Measurements from ENCODE around the gene COL25A1.

Gene COL25A1

GRCh38 chr4:109209647-109210046 is 92.8 kb downstream of the COL25A1 start:
- Histone ChIP-seq H3K4me3 (ENCODE audit: low read depth, low read length) (no peak overlapping the region), H3K36me3 (ENCODE audit: control insufficient read depth, insufficient read depth, low read length) (no peaks in the 10 kb centered on the region), H3K9ac (ENCODE audit: low read depth, low read length) (no peak overlapping the region), H3K9me3 (ENCODE audit: control insufficient read depth, insufficient read depth, low read length) (no peaks in the 10 kb centered on the region), H3K4me1 (ENCODE audit: control insufficient read depth, insufficient read depth, low read length) (no peaks in the 10 kb centered on the region), H3K27me3 (ENCODE audit: control insufficient read depth, insufficient read depth, low read length) (no peaks in the 10 kb centered on the region)

- no peaks in the 10 kb centered on the region for H3K27me3 ChIP-seq (ENCODE audit: control insufficient read depth, insufficient read depth, low read length)
- no peak overlapping the region for H3K4me3 ChIP-seq (ENCODE audit: low read depth, low read length)
- no peaks in the 10 kb centered on the region for H3K4me1 ChIP-seq (ENCODE audit: control insufficient read depth, insufficient read depth, low read length)
- H3K36me3 ChIP-seq (ENCODE audit: control insufficient read depth, insufficient read depth, low read length) = no peaks in the 10 kb centered on the region
- H3K9me3 ChIP-seq (ENCODE audit: control insufficient read depth, insufficient read depth, low read length) = no peaks in the 10 kb centered on the region
- no peak overlapping the region for H3K9ac ChIP-seq (ENCODE audit: low read depth, low read length)
Observed at GRCh38 chr4:109207898-109208297, 94.6 kb downstream of the COL25A1 start.

GRCh38 chr4:109207061-109207460 is 95.4 kb downstream of the COL25A1 start:
- Histone ChIP-seq H3K4me3 (ENCODE audit: low read depth, low read length) (no peak overlapping the region), H3K9me3 (ENCODE audit: control insufficient read depth, insufficient read depth, low read length) (no peaks in the 10 kb centered on the region), H3K27me3 (ENCODE audit: control insufficient read depth, insufficient read depth, low read length) (no peaks in the 10 kb centered on the region), H3K9ac (ENCODE audit: low read depth, low read length) (no peak overlapping the region), H3K4me1 (ENCODE audit: control insufficient read depth, insufficient read depth, low read length) (no peaks in the 10 kb centered on the region), H3K36me3 (ENCODE audit: control insufficient read depth, insufficient read depth, low read length) (no peaks in the 10 kb centered on the region)

GRCh38 chr4:109206620-109207019 is 95.8 kb downstream of the COL25A1 start:
- no peak overlapping the region for H3K9ac ChIP-seq (ENCODE audit: low read depth, low read length)
- H3K27me3 ChIP-seq (ENCODE audit: control insufficient read depth, insufficient read depth, low read length) = no peaks in the 10 kb centered on the region
- no peaks in the 10 kb centered on the region for H3K36me3 ChIP-seq (ENCODE audit: control insufficient read depth, insufficient read depth, low read length)
- no peaks in the 10 kb centered on the region for H3K9me3 ChIP-seq (ENCODE audit: control insufficient read depth, insufficient read depth, low read length)
- H3K4me1 ChIP-seq (ENCODE audit: control insufficient read depth, insufficient read depth, low read length) = no peaks in the 10 kb centered on the region
- H3K4me3 ChIP-seq (ENCODE audit: low read depth, low read length) = no peak overlapping the region

GRCh38 chr4:109205186-109205585 is 97.3 kb downstream of the COL25A1 start:
- H3K4me3 ChIP-seq (ENCODE audit: low read depth, low read length) = no peak overlapping the region
- H3K36me3 ChIP-seq (ENCODE audit: control insufficient read depth, insufficient read depth, low read length) = no peaks in the 10 kb centered on the region
- H3K9me3 ChIP-seq (ENCODE audit: control insufficient read depth, insufficient read depth, low read length) = no peaks in the 10 kb centered on the region
- H3K27me3 ChIP-seq (ENCODE audit: control insufficient read depth, insufficient read depth, low read length) = no peaks in the 10 kb centered on the region
- H3K9ac ChIP-seq (ENCODE audit: low read depth, low read length) = no peak overlapping the region
- no peaks in the 10 kb centered on the region for H3K4me1 ChIP-seq (ENCODE audit: control insufficient read depth, insufficient read depth, low read length)

- Histone ChIP-seq H3K36me3 (ENCODE audit: control insufficient read depth, insufficient read depth, low read length) (no peaks in the 10 kb centered on the region), H3K9me3 (ENCODE audit: control insufficient read depth, insufficient read depth, low read length) (no peaks in the 10 kb centered on the region), H3K4me3 (ENCODE audit: low read depth, low read length) (no peak overlapping the region), H3K27me3 (ENCODE audit: control insufficient read depth, insufficient read depth, low read length) (no peaks in the 10 kb centered on the region), H3K9ac (ENCODE audit: low read depth, low read length) (no peak overlapping the region), H3K4me1 (ENCODE audit: control insufficient read depth, insufficient read depth, low read length) (no peaks in the 10 kb centered on the region)
Observed at GRCh38 chr4:109199585-109199984, 102.9 kb downstream of the COL25A1 start.

GRCh38 chr4:109195646-109196045 is 106.8 kb downstream of the COL25A1 start:
- Histone ChIP-seq H3K9ac (ENCODE audit: low read depth, low read length) (no peak overlapping the region), H3K4me3 (ENCODE audit: low read depth, low read length) (no peak overlapping the region), H3K27me3 (ENCODE audit: control insufficient read depth, insufficient read depth, low read length) (no peaks in the 10 kb centered on the region), H3K4me1 (ENCODE audit: control insufficient read depth, insufficient read depth, low read length) (no peaks in the 10 kb centered on the region), H3K9me3 (ENCODE audit: control insufficient read depth, insufficient read depth, low read length) (no peaks in the 10 kb centered on the region), H3K36me3 (ENCODE audit: control insufficient read depth, insufficient read depth, low read length) (no peaks in the 10 kb centered on the region)

GRCh38 chr4:109191216-109191615 is 111.2 kb downstream of the COL25A1 start:
- Histone ChIP-seq H3K9ac (ENCODE audit: low read depth, low read length) (no peak overlapping the region), H3K36me3 (ENCODE audit: control insufficient read depth, insufficient read depth, low read length) (no peaks in the 10 kb centered on the region), H3K4me1 (ENCODE audit: control insufficient read depth, insufficient read depth, low read length) (peaks cover 3% of the 10 kb centered on the region), H3K4me3 (ENCODE audit: low read depth, low read length) (no peak overlapping the region), H3K9me3 (ENCODE audit: control insufficient read depth, insufficient read depth, low read length) (no peaks in the 10 kb centered on the region), H3K27me3 (ENCODE audit: control insufficient read depth, insufficient read depth, low read length) (no peaks in the 10 kb centered on the region)

GRCh38 chr4:109186458-109186945 is 116.0 kb downstream of the COL25A1 start:
- Histone ChIP-seq H3K27me3 (ENCODE audit: control insufficient read depth, insufficient read depth, low read length) (no peaks in the 10 kb centered on the region), H3K9me3 (ENCODE audit: control insufficient read depth, insufficient read depth, low read length) (no peaks in the 10 kb centered on the region), H3K4me1 (ENCODE audit: control insufficient read depth, insufficient read depth, low read length) (peaks cover 7% of the 10 kb centered on the region), H3K4me3 (ENCODE audit: low read depth, low read length) (no peak overlapping the region), H3K9ac (ENCODE audit: low read depth, low read length) (no peak overlapping the region), H3K36me3 (ENCODE audit: control insufficient read depth, insufficient read depth, low read length) (no peaks in the 10 kb centered on the region)

GRCh38 chr4:109185951-109186350 is 116.5 kb downstream of the COL25A1 start:
- no peaks in the 10 kb centered on the region for H3K36me3 ChIP-seq (ENCODE audit: control insufficient read depth, insufficient read depth, low read length)

GRCh38 chr4:109185548-109185947 is 116.9 kb downstream of the COL25A1 start:
- H3K9ac ChIP-seq (ENCODE audit: low read depth, low read length) = no peak overlapping the region
- H3K4me3 ChIP-seq (ENCODE audit: low read depth, low read length) = no peak overlapping the region
- no peaks in the 10 kb centered on the region for H3K36me3 ChIP-seq (ENCODE audit: control insufficient read depth, insufficient read depth, low read length)
- no peaks in the 10 kb centered on the region for H3K9me3 ChIP-seq (ENCODE audit: control insufficient read depth, insufficient read depth, low read length)
- H3K27me3 ChIP-seq (ENCODE audit: control insufficient read depth, insufficient read depth, low read length) = no peaks in the 10 kb centered on the region
- peaks cover 7% of the 10 kb centered on the region for H3K4me1 ChIP-seq (ENCODE audit: control insufficient read depth, insufficient read depth, low read length)

More at GRCh38 chr4:109185951-109186350, 116.5 kb downstream of the COL25A1 start:
- H3K9me3 ChIP-seq (ENCODE audit: control insufficient read depth, insufficient read depth, low read length) = no peaks in the 10 kb centered on the region
- H3K9ac ChIP-seq (ENCODE audit: low read depth, low read length) = no peak overlapping the region
- H3K27me3 ChIP-seq (ENCODE audit: control insufficient read depth, insufficient read depth, low read length) = no peaks in the 10 kb centered on the region
- no peak overlapping the region for H3K4me3 ChIP-seq (ENCODE audit: low read depth, low read length)
- peaks cover 7% of the 10 kb centered on the region for H3K4me1 ChIP-seq (ENCODE audit: control insufficient read depth, insufficient read depth, low read length)

GRCh38 chr4:109184491-109184961 is 117.9 kb downstream of the COL25A1 start:
- H3K4me1 ChIP-seq (ENCODE audit: control insufficient read depth, insufficient read depth, low read length) = peaks cover 10% of the 10 kb centered on the region
- no peak overlapping the region for H3K9ac ChIP-seq (ENCODE audit: low read depth, low read length)
- H3K9me3 ChIP-seq (ENCODE audit: control insufficient read depth, insufficient read depth, low read length) = no peaks in the 10 kb centered on the region
- no peaks in the 10 kb centered on the region for H3K36me3 ChIP-seq (ENCODE audit: control insufficient read depth, insufficient read depth, low read length)
- H3K27me3 ChIP-seq (ENCODE audit: control insufficient read depth, insufficient read depth, low read length) = no peaks in the 10 kb centered on the region
- no peak overlapping the region for H3K4me3 ChIP-seq (ENCODE audit: low read depth, low read length)

Data from iPS-15b (cell line).